K562 (cell line): ENCODE results near the gene TM4SF4. TPM values are rescaled to one million over a fixed set of nuclear protein-coding genes. Genes with fewer than 3 reads are reported as not detected.

Source experiments
- ATAC-seq: fragments of 200-7000 bp; cut with Tn5 transposase; 3 replicates; pipeline ENCODE4 v1.9.1; 2020; ENCODE audit warnings: moderate library complexity
- BruUV-seq: library from RNA; stranded (reverse); fragments of 400-500 nt; replicated peaks from 2 replicates; lab custom pipeline; 2021; lab: Mats Ljungman, UMichigan
- CTCF ChIA-PET: fragments of 300-600 bp; formaldehyde crosslinking; extraction: SDS; loops from one replicate; lab custom pipeline; 2021; ENCODE audit warnings: low intra/inter-chr PET ratio; lab: Yijun Ruan, JAX
- POLR2A ChIA-PET: fragments of 300-600, 350-650 bp; sonication (Branson Sonifier 250); formaldehyde crosslinking; extraction: SDS; loops from one replicate; lab custom pipeline; 2021; ENCODE audit warnings: antibody characterized with exemption, inconsistent platforms; lab: Yijun Ruan, JAX
- DNase-seq, 4 experiments: peaks; one replicate each; pipeline versions ENCODE4 v3.0.0 to v3.0.0-alpha.2; 2011 to 2018; ENCODE audit warnings: low spot score in 3 of 4, mixed read lengths in 3 of 4; ENCODE audit errors: extremely low read depth in 1 of 4
- FAIRE-seq: peaks from 2 replicates; lab custom pipeline; 2011; peaks lifted over from hg19 to GRCh38; lab: Jason Lieb, UNC
- H2AFZ ChIP-seq: 2 replicates; pipeline ENCODE4 v1.6.0; 2011; ENCODE audit warnings: low read depth, low read length, control low read depth, inconsistent platforms
- H3K27ac ChIP-seq: fragments of 200-600 bp; 3 replicates; pipeline ENCODE4 v1.8.0; 2011; ENCODE audit warnings: low read depth, mild to moderate bottlenecking, control low read depth, inconsistent platforms, low read length, moderate library complexity, mixed read lengths; ENCODE audit errors: extremely low read depth
- H3K27me3 ChIP-seq, 2 experiments: fragments of 300-600 bp in 1 of 2; 2 replicates in 1 of 2; 3 replicates in 1 of 2; pipeline versions ENCODE4 v1.6.0 to v1.8.0; 2011; ENCODE audit warnings: inconsistent platforms in 2 of 2, low read length in 2 of 2, mild to moderate bottlenecking in 1 of 2, mixed read lengths in 1 of 2, moderate library complexity in 1 of 2; ENCODE audit not compliant: control insufficient read depth in 2 of 2, insufficient read depth in 2 of 2
- H3K36me3 ChIP-seq: fragments of 300-600 bp; 3 replicates; pipeline ENCODE4 v1.8.0; 2011; ENCODE audit warnings: mild to moderate bottlenecking, low read length, inconsistent platforms; ENCODE audit not compliant: control insufficient read depth, insufficient read depth
- H3K4me1 ChIP-seq, 2 experiments: fragments of 200-600 bp in 1 of 2; replicated peaks in 1 of 2; 2 replicates in 1 of 2; 3 replicates in 1 of 2; pipeline versions ENCODE4 v1.5.1 to v1.8.0; 2011; ENCODE audit warnings: inconsistent platforms in 2 of 2, low read length in 2 of 2, mild to moderate bottlenecking in 1 of 2, mixed read lengths in 1 of 2, moderate library complexity in 1 of 2; ENCODE audit not compliant: control insufficient read depth in 2 of 2, insufficient read depth in 2 of 2
- H3K4me2 ChIP-seq: 2 replicates; pipeline ENCODE4 v1.6.1; 2011; ENCODE audit warnings: low read length, control low read depth, inconsistent platforms, mixed read lengths; ENCODE audit not compliant: insufficient read depth
- H3K4me3 ChIP-seq: fragments of 200-600 bp; sonication (generic), shearing (Covaris generic); 2 replicates; pipeline ENCODE4 v1.5.1; 2016; ENCODE audit warnings: control low read depth, inconsistent platforms
- H3K79me2 ChIP-seq: fragments of 200-600 bp; 3 replicates; pipeline ENCODE4 v1.8.0; 2011; ENCODE audit warnings: low read length, inconsistent platforms; ENCODE audit not compliant: control insufficient read depth, insufficient read depth
- H3K9ac ChIP-seq, 2 experiments: 2 replicates each; pipeline versions ENCODE4 v1.6.0 to v1.6.1; 2011; ENCODE audit warnings: low read depth in 2 of 2, low read length in 2 of 2, control low read depth in 1 of 2, inconsistent platforms in 1 of 2, mild to moderate bottlenecking in 1 of 2, mixed read lengths in 1 of 2; ENCODE audit not compliant: insufficient read depth in 1 of 2
- H3K9me1 ChIP-seq: one replicate; pipeline ENCODE4 v1.6.0; 2011; ENCODE audit warnings: inconsistent platforms, mild to moderate bottlenecking, low read length, moderate library complexity; ENCODE audit not compliant: control insufficient read depth, insufficient read depth
- H3K9me3 ChIP-seq: replicated peaks from 2 replicates; pipeline ENCODE4 v1.5.1; 2011; ENCODE audit warnings: low read depth, low read length, inconsistent platforms; ENCODE audit not compliant: control insufficient read depth, insufficient read depth
- H4K20me1 ChIP-seq: replicated peaks from 2 replicates; pipeline ENCODE4 v1.6.1; 2011; ENCODE audit warnings: low read length, inconsistent platforms, mixed read lengths; ENCODE audit not compliant: control insufficient read depth, insufficient read depth
- BHLHE40 ChIP-seq: IDR thresholded peaks from 2 replicates; pipeline ENCODE4 v1.6.1; 2011; ENCODE audit warnings: low read length, improper control_type of control experiment
- MLLT1 ChIP-seq, 2 experiments: fragments of 450-650 bp; IDR thresholded peaks; 2 replicates each; pipeline ENCODE4 v1.6.1; 2016
- RAD21 ChIP-seq, 2 experiments: fragments of 250-450 bp in 1 of 2; fragments of 450-650 bp in 1 of 2; sonication (Bioruptor Pico) in 1 of 2; formaldehyde crosslinking in 1 of 2; IDR thresholded peaks in 1 of 2; conservative IDR thresholded peaks in 1 of 2; 2 replicates each; pipeline versions ENCODE4 v1.4.0 to v1.8.0; 2020 to 2022; ENCODE audit warnings: mild to moderate bottlenecking in 2 of 2, moderate library complexity in 1 of 2
- REST ChIP-seq, 2 experiments: fragments of 450-650 bp; formaldehyde crosslinking in 1 of 2; IDR thresholded peaks; 2 replicates each; pipeline versions ENCODE4 v1.4.0 to v1.6.1; 2014 to 2020; ENCODE audit warnings: mild to moderate bottlenecking in 2 of 2, borderline replicate concordance in 1 of 2, low read depth in 1 of 2
- SMC3 ChIP-seq: conservative IDR thresholded peaks from 2 replicates; pipeline ENCODE4 v1.6.1; 2011; ENCODE audit warnings: low read depth, low read length, improper control_type of control experiment; ENCODE audit not compliant: insufficient read depth
- TFE3 ChIP-seq: fragments of 450-650 bp; formaldehyde crosslinking; IDR thresholded peaks from 2 replicates; pipeline ENCODE4 v1.4.0; 2020; ENCODE audit warnings: mild to moderate bottlenecking, mixed read lengths
- WGBS: fragments of 100-300 bp; shearing (Covaris generic); methylation state at CpG from one replicate; pipeline ENCODE4 v1.1.6; 2016; ENCODE audit warnings: low coverage, mixed read lengths; ENCODE audit not compliant: insufficient coverage; ENCODE audit errors: missing lambda C conversion rate; 5-methylcytosine and 5-hydroxymethylcytosine counted together
- in situ Hi-C: fragments of 300-500 bp; cut with MboI; formaldehyde crosslinking; loops from 4 replicates; pipeline ENCODE4 v1.15.0; 2018; ENCODE audit warnings: inconsistent platforms, mixed read lengths
- intact Hi-C: fragments of 100-400 bp; cut with micrococcal nuclease; formaldehyde crosslinking; loops from 2 replicates; pipeline ENCODE4 v1.14.2; 2022
- polyA plus RNA-seq, 8 experiments: library from polyadenylated mRNA; depleted of rRNA in 4 of 8; stranded (reverse) in 5 of 8; unstranded in 3 of 8; fragments of >200 nt; fragmentation: Nextera tagmentation in 2 of 8; fragmentation: Illumina TruSeq in 1 of 8; extraction: Ambion mirVana in 2 of 8; extraction: Trizol in 1 of 8; gene quantifications; 2 replicates each; pipeline versions ENCODE4 v1.2.1 to v1.2.3, GENCODE V29; 2011 to 2014; ENCODE audit warnings: inconsistent platforms in 1 of 8, missing spikeins in 1 of 8
- total RNA-seq, 7 experiments: library from RNA; depleted of rRNA in 6 of 7; stranded (reverse); fragments of >200 nt in 6 of 7; fragmentation: Illumina TruSeq in 2 of 7; extraction: Trizol in 2 of 7; gene quantifications; 2 replicates each; pipeline versions ENCODE4 v1.2.1 to v1.2.3, GENCODE V29; 2011 to 2021; ENCODE audit warnings: low replicate concordance in 1 of 7

The TM4SF4 gene
- total and polyA plus RNA-seq, 9 of the 15 experiments (the other 6 are each of a cell fraction or from before 2014, with no cell fraction given), result 0.31 TPM; not detected in 8

GRCh38 chr3:149480326-149481017, 6.0 kb downstream of the TM4SF4 start:
- Histone ChIP-seq H3K9ac (no peak overlapping the region), H2AFZ (no peak overlapping the region), H3K4me1 (no peaks in the 10 kb centered on the region), H3K9me3 (no peaks in the 10 kb centered on the region), H3K4me2 (no peak overlapping the region), H3K9me1 (no peaks in the 10 kb centered on the region), H3K36me3 (no peaks in the 10 kb centered on the region), H3K27me3 (peaks cover 0 to 4% of the 10 kb centered on the region in 2 experiments; a peak in 2 of 5 replicates), H4K20me1 (no peaks in the 10 kb centered on the region), H3K4me3 (no peak overlapping the region), H3K27ac (no peak overlapping the region), H3K79me2 (no peaks in the 10 kb centered on the region)
- peak; percentile 99 for ATAC-seq
- POLR2A ChIA-PET, result interaction anchor here (0.6 to 0.7 kb wide), 2 partner anchors 11 to 47 kb away, joined by 3 read pairs; no protein-coding TSS in a partner anchor
- intact Hi-C loops (loop anchor here (1.0 to 5.0 kb wide), 3 partner anchors 87 to 523 kb away; no protein-coding TSS in a partner anchor), in situ Hi-C loops (loop anchor here (10.0 to 25.0 kb wide), 2 partner anchors 366 to 518 kb away; no protein-coding TSS in a partner anchor)
- BruUV-seq, result no TSS peak
- peak; percentile 65 to 72 (median 68) for DNase-seq
- FAIRE-seq, result peak; percentile 92
- WGBS, result 9% methylated on average over 15 of the region's 15 CpGs
- CTCF ChIA-PET, result interaction anchor here (1.3 kb wide), 1 partner anchor 128 kb away, joined by 3 read pairs; no protein-coding TSS in a partner anchor
- TF ChIP-seq REST (IDR thresholded peaks at IDR 0.05; ENCODE audit: borderline replicate concordance) (peak; percentile 43; the same call in 1 of the 2 replicates), REST (CRISPR knock-in tag; IDR thresholded peaks at IDR 0.05; ENCODE audit: low read depth) (no peak), TFE3 (CRISPR knock-in tag) (no peak), RAD21 (CRISPR knock-in tag; conservative IDR thresholded peaks at IDR 0.05 in 1 of 2, IDR thresholded peaks at IDR 0.05 in 1 of 2) (peak; percentile 74 to 78), MLLT1 (IDR thresholded peaks at IDR 0.05) (0 out of 4 replicates have a peak, but pooled peaks of 1 of the 2 experiments have one; percentile 61), SMC3 (peak; percentile 53), BHLHE40 (peak; percentile 52)
